ENCODE data around the gene NACC2.
A peak's percentile ranks its signal among the peaks of the same experiment; 100 is the strongest.

NACC2 gene

GRCh38 chr9:135960411-135961276, 134.4 kb downstream of the NACC2 start (continued):
- TF ChIP-seq, protein P1, sequence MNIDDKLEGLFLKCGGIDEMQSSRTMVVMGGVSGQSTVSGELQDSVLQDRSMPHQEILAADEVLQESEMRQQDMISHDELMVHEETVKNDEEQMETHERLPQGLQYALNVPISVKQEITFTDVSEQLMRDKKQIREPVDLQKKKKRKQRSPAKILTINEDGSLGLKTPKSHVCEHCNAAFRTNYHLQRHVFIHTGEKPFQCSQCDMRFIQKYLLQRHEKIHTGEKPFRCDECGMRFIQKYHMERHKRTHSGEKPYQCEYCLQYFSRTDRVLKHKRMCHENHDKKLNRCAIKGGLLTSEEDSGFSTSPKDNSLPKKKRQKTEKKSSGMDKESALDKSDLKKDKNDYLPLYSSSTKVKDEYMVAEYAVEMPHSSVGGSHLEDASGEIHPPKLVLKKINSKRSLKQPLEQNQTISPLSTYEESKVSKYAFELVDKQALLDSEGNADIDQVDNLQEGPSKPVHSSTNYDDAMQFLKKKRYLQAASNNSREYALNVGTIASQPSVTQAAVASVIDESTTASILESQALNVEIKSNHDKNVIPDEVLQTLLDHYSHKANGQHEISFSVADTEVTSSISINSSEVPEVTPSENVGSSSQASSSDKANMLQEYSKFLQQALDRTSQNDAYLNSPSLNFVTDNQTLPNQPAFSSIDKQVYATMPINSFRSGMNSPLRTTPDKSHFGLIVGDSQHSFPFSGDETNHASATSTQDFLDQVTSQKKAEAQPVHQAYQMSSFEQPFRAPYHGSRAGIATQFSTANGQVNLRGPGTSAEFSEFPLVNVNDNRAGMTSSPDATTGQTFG (tag by site-specific recombination; IDR thresholded peaks at IDR 0.05; ENCODE audit: borderline replicate concordance): no peak
- TF ChIP-seq, protein P2, sequence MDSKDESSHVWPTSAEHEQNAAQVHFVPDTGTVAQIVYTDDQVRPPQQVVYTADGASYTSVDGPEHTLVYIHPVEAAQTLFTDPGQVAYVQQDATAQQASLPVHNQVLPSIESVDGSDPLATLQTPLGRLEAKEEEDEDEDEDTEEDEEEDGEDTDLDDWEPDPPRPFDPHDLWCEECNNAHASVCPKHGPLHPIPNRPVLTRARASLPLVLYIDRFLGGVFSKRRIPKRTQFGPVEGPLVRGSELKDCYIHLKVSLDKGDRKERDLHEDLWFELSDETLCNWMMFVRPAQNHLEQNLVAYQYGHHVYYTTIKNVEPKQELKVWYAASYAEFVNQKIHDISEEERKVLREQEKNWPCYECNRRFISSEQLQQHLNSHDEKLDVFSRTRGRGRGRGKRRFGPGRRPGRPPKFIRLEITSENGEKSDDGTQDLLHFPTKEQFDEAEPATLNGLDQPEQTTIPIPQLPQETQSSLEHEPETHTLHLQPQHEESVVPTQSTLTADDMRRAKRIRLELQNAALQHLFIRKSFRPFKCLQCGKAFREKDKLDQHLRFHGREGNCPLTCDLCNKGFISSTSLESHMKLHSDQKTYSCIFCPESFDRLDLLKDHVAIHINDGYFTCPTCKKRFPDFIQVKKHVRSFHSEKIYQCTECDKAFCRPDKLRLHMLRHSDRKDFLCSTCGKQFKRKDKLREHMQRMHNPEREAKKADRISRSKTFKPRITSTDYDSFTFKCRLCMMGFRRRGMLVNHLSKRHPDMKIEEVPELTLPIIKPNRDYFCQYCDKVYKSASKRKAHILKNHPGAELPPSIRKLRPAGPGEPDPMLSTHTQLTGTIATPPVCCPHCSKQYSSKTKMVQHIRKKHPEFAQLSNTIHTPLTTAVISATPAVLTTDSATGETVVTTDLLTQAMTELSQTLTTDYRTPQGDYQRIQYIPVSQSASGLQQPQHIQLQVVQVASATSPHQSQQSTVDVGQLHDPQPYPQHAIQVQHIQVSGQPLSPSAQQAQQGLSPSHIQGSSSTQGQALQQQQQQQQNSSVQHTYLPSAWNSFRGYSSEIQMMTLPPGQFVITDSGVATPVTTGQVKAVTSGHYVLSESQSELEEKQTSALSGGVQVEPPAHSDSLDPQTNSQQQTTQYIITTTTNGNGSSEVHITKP (tag by site-specific recombination; IDR thresholded peaks at IDR 0.05): no peak
- TF ChIP-seq IKZF3 (tag by site-specific recombination; IDR thresholded peaks at IDR 0.05) (no peak; the same call in 1 of the 2 replicates), ZNF610 (tag by site-specific recombination; IDR thresholded peaks at IDR 0.05; ENCODE audit: borderline replicate concordance) (no peak), ZSCAN5A (tag by site-specific recombination; IDR thresholded peaks at IDR 0.05) (0 out of 2 replicates have a peak, but pooled peaks have one; percentile 56), ZNF18 (tag by site-specific recombination; IDR thresholded peaks at IDR 0.05) (no peak), BCL11B (tag by site-specific recombination; IDR thresholded peaks at IDR 0.05; ENCODE audit: low read depth) (peak; percentile 62; the same call in 1 of the 2 replicates), PATZ1 (tag by site-specific recombination; IDR thresholded peaks at IDR 0.05) (peak; percentile 53), KLF7 (tag by site-specific recombination; IDR thresholded peaks at IDR 0.05; ENCODE audit: borderline replicate concordance) (no peak), ZNF654 (tag by site-specific recombination; IDR thresholded peaks at IDR 0.05; ENCODE audit: low read depth) (no peak), ZBTB20 (tag by site-specific recombination; IDR thresholded peaks at IDR 0.05) (peak; percentile 51; the same call in 1 of the 2 replicates), ZBTB11 (tag by site-specific recombination; conservative IDR thresholded peaks at IDR 0.05; ENCODE audit: low read depth) (no peak), REPIN1 (tag by site-specific recombination; IDR thresholded peaks at IDR 0.05; ENCODE audit: low read depth) (no peak), ZNF555 (tag by site-specific recombination; conservative IDR thresholded peaks at IDR 0.05) (no peak), ZNF366 (tag by site-specific recombination; conservative IDR thresholded peaks at IDR 0.05) (no peak), ZNF157 (tag by site-specific recombination; IDR thresholded peaks at IDR 0.05) (no peak), ZBTB1 (tag by site-specific recombination; IDR thresholded peaks at IDR 0.05) (no peak), ZNF600 (tag by site-specific recombination; IDR thresholded peaks at IDR 0.05) (no peak), PRDM4 (tag by site-specific recombination; IDR thresholded peaks at IDR 0.05) (peak; percentile 18; the same call in 1 of the 2 replicates), ZNF501 (tag by site-specific recombination; IDR thresholded peaks at IDR 0.05) (no peak)

Data from HEK293 (cell line).